Osteocyte (in vitro differentiated cells): ENCODE results near the gene SGTA. TPM values are rescaled to one million over a fixed set of nuclear protein-coding genes. Genes with fewer than 3 reads are reported as not detected.

ENCODE experiments used
- DNase-seq: peaks from one replicate; pipeline ENCODE4 v3.0.0; 2021; ENCODE audit warnings: mixed read lengths; ENCODE audit not compliant: unreplicated experiment; ENCODE audit errors: extremely low spot score
- H3K27ac Mint-ChIP-seq: one replicate; pipeline ENCODE4 v1.8.0; 2021; ENCODE audit warnings: mild to moderate bottlenecking, mixed read lengths; ENCODE audit not compliant: unreplicated experiment
- H3K27me3 Mint-ChIP-seq: one replicate; pipeline ENCODE4 v1.8.0; 2021; ENCODE audit warnings: mixed read lengths; ENCODE audit not compliant: unreplicated experiment
- H3K36me3 Mint-ChIP-seq: one replicate; pipeline ENCODE4 v1.8.0; 2021; ENCODE audit warnings: mixed read lengths; ENCODE audit not compliant: unreplicated experiment
- H3K4me1 Mint-ChIP-seq: one replicate; pipeline ENCODE4 v1.8.0; 2021; ENCODE audit warnings: mixed read lengths; ENCODE audit not compliant: unreplicated experiment
- H3K4me3 Mint-ChIP-seq: one replicate; pipeline ENCODE4 v1.8.0; 2021; ENCODE audit warnings: mild to moderate bottlenecking, moderate library complexity, mixed read lengths; ENCODE audit not compliant: unreplicated experiment
- H3K9me3 Mint-ChIP-seq: one replicate; pipeline ENCODE4 v1.8.0; 2021; ENCODE audit warnings: mixed read lengths; ENCODE audit not compliant: unreplicated experiment
- CTCF ChIP-seq: fragments of 200-600 bp; sonication (generic); IDR thresholded peaks from 2 replicates; pipeline ENCODE4 v1.5.0; 2021; ENCODE audit warnings: antibody characterized with exemption, mild to moderate bottlenecking, moderate library complexity
- total RNA-seq: library from RNA; stranded (reverse); gene quantifications from 2 replicates; pipeline ENCODE4 v1.2.1, GENCODE V29; 2021

Gene SGTA
- total RNA-seq, 1 donor from 2014 or later, result 53.2 TPM

- no peak overlapping the region for H3K4me3 Mint-ChIP-seq
- no peak for TF ChIP-seq CTCF
- DNase-seq, result no peak
- H3K4me1 Mint-ChIP-seq, result no peaks in the 10 kb centered on the region
- peaks cover 3% of the 10 kb centered on the region for H3K36me3 Mint-ChIP-seq
- no peaks in the 10 kb centered on the region for H3K27me3 Mint-ChIP-seq
- peaks cover 11% of the 10 kb centered on the region for H3K9me3 Mint-ChIP-seq
- H3K27ac Mint-ChIP-seq, result no peak overlapping the region
These were observed 71.8 kb downstream of the SGTA start for GRCh38 chr19:2711172-2711874.

GRCh38 chr19:2706251-2706650 lies 76.8 kb downstream of the SGTA start:
- H3K4me3 Mint-ChIP-seq, result no peak overlapping the region
- H3K27ac Mint-ChIP-seq, result no peak overlapping the region
- H3K9me3 Mint-ChIP-seq, result no peaks in the 10 kb centered on the region
- TF ChIP-seq CTCF, result no peak
- peaks cover 2% of the 10 kb centered on the region for H3K4me1 Mint-ChIP-seq
- DNase-seq, result no peak
- H3K36me3 Mint-ChIP-seq, result no peaks in the 10 kb centered on the region
- peaks cover 13% of the 10 kb centered on the region for H3K27me3 Mint-ChIP-seq

Other genes with a start within 250 kb of the SGTA start
- 5.1 TPM in 2 replicates for gene GNG7, start 80.6 kb downstream of the SGTA start, total RNA-seq
- 5.8 and 6.9 TPM in 2 replicates for gene DIRAS1, start 61.9 kb downstream of the SGTA start, total RNA-seq
- 36.5 and 41.2 TPM in 2 replicates for gene SLC39A3, start 43.3 kb downstream of the SGTA start, total RNA-seq
- 43.4 and 45.2 TPM in 2 replicates for gene THOP1, start 2.2 kb upstream of the SGTA start, total RNA-seq
- gene ZNF554, start 36.6 kb upstream of the SGTA start, total RNA-seq, result 7.1 and 7.4 TPM in 2 replicates
- 5.9 and 10.6 TPM in 2 replicates for gene ZNF555, start 58.2 kb upstream of the SGTA start, total RNA-seq
- not detected in 2 replicates for gene ZNF556, start 84.1 kb upstream of the SGTA start, total RNA-seq
- 3.6 and 4.0 TPM in 2 replicates for gene ZNF57, start 117.7 kb upstream of the SGTA start, total RNA-seq
- 4.0 and 4.9 TPM in 2 replicates for gene ZNF77, start 161.7 kb upstream of the SGTA start, total RNA-seq
- 0.65 and 1.5 TPM in 2 replicates for gene TLE6, start 194.3 kb upstream of the SGTA start, total RNA-seq
- gene TLE2, start 246.0 kb upstream of the SGTA start, total RNA-seq, result 13.2 and 14.9 TPM in 2 replicates